Cerebellar cortex (tissue), 1 donor: ENCODE results near the gene PRG3.
"Not testable (repeated sequence)": the region's sequence is repeated elsewhere in the genome, so short reads cannot be mapped to it uniquely, and the experiment has no call there.

Experiments
- DNase-seq: peaks from one replicate; pipeline ENCODE4 v3.0.0-alpha.2; 2015; ENCODE audit warnings: low spot score

Gene PRG3

DNA sequence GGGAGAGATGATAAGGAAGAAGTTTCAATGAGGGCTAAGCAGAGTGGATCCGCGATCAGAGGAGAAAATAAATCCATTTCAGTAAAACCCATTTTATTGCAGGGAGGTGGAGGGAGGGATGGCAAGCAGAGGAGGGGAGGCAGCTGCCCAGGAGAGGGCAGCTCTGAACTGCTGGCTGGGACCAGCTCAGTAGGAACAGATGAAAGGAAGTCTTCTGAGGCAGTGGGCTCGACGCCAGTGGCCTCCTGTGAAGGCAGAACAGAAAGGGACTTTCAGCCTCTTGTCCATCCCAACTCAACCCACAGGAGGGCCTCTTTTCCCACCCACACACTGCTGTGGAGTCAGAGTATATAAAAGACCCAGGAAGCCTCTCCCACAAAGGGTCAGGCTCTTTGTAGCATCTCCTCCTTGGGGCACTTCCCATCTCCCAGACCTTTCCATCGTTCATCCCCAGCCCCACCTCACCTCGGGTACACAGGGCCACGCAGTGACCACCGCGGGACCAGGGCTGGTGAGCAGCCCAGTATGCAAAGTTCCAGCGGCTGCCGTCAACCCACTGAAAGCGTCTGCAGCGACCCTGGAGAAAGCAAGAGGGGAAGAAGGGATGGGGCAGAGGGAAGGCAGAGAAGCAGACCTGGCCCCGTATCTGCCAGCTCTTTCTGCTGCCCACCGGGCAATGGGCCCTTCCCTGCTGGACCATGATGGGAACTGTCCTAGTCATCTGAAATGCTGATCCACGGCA, 6.5 kb upstream of the PRG3 start:
- DNase-seq, result no peak

DNA sequence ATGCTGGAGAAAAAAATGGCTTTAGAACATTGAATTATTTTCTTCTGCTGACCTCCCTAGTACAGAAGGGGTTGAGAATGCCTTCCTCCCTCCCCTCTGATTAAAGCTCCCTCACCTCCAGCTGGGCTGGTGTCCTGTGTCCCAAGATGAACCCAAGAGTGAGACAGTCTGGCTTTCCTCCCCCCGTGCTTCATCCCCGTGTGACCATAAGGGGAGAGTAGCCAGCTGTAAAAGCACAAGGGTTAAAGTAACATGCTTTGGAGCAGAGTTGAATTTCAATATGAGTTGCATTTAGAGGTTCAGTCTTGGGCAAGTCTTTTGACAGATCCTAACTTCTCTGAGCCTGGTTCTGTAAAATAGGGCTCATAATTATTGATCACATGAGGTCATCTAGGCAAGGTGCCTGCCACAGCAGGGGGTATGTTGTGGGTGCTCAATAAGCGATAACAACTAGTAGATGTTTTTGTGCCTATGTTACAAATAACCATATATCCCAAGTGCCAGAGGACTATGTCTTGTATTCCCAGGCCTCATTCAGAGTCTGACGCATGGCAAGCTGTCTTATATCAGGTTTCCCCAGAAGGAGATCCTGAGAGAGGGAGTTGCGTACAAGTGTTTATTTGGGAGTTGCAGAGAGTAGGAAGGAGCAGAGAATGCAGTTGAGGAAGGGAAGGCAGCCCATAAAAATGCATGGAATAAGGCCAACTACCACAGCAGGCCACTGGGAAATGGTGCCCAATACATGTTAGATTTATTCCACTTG, 5.4 kb upstream of the PRG3 start:
- DNase-seq, result no peak

DNA sequence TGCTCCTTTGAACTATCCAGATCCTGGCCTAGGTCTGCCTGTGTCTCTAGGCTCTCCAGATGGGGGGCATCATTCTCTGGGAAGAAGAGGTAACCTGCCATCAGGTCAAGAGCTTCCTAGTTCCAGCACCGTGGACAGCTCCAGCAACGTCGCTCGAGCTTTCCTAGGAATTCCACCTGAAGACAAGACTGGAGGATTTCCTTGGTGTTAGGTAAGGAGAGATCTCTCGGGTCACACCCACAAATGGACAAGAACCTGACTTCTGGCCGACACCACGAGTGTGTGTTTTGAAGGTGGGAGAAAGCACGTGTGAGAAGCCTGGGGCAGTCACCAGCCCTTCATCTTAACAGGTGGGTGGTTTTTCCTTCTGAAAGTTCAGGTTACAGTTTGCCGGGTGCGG, 1.2 kb downstream of the PRG3 start:
- DNase-seq, result no peak

DNA sequence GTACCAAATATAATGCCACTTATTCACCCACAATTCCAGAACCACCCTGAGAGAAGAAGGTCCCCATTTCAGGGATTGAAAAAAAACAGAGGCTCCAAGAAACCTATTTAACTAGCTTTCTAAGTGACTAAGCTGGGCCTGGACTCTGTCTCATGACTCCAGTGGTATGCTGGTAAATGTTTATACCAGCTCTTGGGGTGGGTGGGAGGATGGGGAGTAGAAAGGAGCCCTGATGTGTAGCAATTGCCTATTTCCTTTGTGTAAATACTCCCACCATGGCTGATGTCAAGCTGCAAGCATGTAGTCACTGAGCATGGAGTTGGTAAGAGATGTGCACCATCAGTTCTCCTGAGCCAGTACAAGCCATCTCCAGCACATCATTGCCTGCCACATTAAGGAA, 2.8 kb downstream of the PRG3 start:
- no peak for DNase-seq

DNA sequence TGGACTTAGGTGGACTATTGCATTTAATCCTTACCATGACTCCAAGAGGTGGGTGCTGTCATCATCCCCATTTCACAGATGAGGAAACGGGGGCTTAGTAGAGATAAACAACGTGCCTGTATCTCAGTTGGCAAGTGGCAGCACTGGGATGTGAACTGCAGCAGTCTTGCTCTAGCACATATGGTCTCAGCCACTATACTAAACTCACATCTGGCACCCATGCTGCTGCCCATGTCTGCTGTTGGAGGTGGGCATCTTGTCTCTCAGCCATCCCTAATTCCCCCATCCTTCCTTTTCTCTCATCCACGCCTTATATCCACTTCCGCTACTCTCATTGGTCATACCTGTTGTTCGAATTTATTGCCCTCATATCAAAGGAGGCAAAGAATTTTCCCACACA, 3.8 kb downstream of the PRG3 start:
- no peak for DNase-seq

DNA sequence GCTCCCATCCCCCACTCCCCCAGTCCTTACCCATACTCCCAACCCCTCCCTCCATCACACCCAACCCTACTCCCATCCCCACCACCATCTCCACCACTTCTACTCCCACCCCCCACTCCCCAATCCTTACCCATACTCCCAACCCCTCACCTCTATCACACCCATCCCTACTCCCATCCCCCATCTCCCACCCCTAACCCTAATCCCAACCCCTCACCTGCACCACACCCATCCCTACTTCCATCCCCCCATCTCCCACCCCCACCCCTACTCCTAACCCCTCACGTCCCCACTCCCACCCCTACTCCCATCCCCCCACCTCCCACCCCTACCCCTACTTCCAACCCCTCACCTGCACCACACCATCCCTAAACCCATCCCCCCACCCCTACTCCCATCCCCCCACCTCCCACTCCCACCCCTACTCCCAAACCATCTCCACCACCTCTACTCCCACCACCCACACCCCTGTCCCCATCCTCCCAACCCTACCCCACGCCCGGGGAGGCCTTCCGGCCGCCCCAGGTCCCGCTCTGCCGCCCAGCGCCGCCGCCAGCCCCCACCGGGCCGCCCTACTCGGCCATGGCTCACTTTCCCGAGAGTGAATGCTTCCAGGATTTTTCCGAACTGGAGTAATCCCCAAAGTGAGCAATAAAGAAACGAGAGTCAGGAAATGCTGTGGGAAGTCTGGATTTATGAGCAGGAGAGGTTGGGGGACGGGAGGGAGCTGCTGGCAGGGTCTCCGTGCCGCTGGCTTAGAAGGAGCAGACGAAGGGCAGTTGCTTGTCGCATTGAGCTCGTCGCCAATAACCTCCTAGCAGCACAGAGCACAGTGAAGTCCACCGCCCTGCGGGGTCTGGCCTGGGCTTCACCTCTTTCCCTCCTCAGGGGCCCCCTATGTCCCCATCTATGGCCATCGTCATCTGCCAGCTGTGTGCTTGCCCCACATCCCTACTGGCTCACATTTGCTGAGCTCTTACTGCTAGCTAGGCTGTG, 4.6 kb downstream of the PRG3 start:
- DNase-seq, result no peak

DNA sequence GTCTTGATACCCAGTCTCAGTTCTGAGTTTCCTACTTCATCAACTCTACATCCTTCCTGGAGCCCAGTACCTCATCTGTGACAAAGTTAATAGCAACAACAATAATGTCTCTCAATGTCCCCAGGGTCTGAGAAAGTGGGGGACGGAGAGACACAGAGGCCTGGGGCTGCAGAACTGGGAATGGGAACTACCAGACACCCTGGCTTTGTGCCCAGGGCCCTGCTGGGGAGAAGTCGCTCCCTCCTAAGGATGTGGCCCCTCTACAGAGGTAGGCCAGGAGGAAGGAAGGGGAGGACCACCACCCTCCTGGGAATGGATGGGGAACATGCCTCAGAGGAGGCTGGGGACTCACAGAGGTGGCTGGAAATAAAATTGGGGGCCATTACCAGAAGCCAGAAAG, 5.5 kb downstream of the PRG3 start:
- DNase-seq, result no peak

DNA sequence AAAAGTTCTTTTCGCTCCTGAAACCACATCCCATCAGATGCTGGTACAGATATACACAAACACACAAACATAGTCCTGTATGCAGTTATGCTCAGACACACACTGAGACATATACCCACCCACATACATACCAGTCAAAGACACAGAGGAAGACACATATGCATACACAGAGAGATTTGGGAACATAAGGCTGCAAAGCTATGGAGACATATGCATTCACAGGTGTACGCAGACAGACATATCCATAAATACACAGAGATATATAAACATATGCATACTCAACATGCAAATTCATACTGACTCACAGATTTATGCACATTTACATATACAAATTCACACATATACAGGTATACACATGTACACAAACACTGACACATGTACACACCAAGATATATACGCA, 6.0 kb downstream of the PRG3 start:
- no peak for DNase-seq

DNA sequence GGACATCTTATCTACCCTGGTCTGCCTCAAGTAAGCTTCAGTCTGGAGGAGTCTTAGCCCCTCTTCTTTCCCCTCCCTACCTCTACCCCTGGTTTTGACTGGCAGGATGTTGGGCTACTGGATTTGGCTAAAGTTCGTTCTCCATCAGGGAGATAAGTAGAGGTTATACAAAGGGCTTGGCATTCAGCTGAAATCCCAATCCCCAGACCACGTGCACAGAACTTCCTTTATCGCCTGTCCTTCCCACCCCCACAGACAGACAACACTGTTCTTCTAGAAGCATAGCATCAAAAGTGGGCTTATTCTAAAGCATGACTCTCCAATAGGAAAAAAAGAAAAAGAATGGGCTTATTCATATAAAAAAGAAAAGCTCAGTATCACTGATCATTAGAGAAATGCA, 7.8 kb downstream of the PRG3 start:
- DNase-seq, result no peak

DNA sequence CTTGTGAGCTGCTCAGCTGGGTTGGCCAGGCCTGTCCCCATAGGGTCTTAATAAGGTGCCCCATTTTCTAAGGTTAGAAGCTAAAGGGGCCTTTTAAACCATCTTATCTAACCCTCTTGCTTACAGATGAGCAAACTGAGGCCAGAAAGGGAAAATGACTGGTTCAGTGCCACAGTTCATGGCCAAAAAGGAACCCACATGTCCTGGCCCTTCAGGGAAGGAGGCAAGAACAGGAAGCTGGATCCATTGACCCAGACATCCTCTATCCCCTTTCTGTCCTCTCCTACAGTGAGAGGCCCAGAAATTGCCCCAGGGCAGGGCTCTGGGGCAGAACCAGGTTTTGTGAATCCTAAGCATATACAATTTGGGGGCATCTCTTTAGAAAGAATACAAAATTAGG, 10.0 kb downstream of the PRG3 start:
- no peak for DNase-seq

DNA sequence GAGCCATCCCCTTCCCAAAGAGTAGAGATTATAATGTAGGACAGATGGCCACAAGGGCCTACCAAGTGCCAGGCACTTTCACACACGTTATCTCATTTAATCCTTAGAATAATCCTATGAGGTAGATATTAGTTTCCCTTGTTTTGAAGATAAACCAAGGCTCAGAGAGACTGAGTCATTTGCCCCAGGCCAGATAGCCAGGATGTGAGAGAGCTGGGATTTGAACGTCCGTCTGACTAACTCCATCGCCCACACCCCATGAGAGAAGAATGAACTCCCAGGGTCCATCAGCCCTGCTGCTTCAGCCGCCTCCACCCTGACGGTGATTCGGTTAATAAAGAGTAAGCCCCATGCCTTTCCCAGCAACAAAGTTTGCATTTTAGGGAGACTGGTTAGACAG, 10.7 kb downstream of the PRG3 start:
- no peak for DNase-seq

DNA sequence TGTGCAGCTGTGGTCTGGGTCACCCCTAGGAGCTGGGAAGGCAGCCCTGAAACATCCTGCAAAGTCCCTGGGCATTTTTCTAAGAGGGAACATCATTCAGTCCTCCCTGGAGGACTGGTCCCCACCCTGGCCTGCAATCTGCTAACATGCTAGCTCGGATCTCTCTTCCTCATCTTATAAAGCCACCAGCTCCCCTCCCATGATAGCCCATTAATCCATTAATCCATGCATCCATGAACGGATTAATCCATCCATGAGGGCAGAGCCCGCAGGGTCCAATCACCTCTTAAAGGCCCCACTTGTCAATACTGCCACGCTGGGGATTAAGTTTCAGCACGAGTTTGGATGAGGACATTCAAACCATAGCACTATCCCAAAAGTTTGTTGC, 12.1 kb downstream of the PRG3 start:
- DNase-seq, result no peak

DNA sequence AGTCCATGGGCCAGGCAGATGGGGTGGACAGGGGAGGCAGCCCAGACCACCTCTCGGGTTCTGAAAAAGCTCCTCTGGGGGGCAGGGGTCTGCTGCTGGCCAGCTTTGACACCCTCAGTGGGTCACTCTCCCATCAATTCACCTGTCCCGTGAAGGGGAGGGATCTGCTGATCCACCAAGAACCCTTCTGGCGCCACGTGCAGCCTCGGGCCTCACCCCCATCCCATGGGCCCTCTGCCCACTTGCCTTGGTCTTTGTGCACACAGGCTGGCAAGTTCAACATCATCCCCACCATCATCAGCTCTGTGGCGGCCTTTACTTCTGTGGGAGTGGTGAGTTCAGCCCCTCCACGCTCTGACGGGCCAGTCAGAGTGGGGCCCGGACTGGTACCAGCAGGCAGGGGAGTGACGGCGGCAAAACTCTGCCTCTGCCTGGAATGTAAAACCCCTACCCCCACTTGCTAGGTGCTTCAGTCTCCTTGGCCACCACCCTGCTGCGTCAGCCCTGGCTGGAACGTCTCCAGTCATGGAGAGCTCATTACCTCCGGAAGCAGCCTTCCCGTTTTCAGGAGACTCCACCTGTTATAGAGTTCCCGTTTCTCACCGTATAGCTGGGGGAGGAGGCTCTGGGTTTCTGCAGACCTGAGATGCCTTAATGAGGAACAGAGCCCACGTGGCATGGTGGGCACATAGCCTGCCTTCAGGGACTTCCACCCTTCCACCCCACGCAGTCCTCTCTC, 12.7 kb downstream of the PRG3 start:
- no peak for DNase-seq

DNA sequence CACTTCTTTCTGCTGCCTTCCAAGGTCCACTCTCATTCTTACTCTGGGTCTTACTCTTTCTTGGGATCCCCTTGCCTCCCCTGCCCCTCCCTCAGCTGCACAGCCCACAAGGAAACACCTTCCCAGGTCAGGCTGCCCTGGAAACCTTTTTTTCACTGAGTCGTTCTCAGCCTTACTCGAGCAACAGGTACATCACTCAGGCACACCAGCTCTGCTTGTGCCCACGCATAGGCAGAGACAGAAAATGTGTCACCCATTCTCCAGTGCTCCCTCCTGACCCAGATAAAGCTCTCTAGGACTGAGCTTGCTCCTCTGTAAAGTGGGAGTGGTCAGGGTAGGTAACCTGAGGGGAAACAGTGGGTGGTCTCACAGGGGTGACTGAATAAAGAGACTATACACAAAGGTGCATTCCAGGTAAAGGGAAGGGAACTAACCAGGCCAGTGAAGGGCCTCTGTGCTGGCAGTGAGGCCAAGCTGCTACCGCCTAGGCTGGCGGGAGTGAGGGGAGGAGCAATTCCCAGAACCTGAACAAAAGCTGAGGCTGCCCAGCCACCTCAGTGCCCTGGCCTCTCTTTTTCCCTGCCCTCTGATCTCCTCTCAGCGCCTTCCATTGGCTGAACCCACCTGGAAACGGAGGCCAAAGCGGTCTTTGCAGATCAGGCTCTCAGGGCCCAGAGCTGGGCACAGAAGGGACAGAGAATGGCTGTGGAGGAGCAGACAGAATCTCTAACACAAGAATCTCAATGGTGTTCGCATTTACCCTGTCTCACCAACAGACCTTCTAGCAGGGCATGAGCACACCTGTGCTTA, 15.9 kb downstream of the PRG3 start:
- no peak for DNase-seq

DNA sequence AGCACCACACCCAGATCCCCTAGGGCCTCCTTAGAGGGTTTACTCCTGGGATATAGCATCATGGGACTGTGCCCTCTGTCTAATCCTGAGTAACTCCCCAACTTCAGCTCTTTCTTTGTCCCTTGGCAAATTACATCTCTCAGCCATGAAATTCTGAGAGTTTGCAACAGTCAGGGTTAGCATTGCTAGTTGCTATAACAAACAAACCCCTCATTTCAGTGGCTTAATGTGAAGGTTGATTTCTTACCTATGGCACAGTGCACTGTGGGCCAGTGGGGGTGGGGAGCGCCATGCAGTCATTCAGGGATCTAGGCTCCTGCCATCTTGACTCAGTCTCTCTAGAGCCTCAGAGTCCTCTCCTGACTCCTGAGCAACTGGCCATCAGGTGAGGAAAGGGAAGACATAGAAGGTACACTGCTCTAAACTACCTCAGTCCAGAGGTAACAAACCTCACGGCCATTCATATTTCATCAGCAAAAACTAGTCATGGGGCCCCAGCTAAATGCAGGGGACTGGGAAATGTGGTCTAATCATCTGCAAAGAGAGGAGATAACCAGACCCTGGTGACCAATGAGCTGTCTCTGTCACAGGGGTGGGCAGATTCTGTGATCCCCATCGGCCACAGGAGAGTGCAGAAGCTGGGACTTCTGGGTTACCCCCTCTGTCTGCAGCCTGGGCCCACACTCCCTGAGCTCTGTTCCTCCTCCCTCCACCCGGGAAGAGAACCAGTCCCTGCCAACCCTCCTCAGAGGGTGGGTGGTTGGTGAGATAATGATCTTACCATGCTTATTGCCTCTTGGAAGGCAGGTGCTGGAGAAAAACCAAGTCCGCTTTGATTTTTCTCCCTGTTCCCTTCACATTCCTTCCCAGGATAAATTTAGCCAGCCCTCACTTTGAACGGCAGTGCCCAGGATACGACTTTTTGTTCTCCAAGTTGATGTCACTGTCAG, 17.5 kb downstream of the PRG3 start:
- no peak for DNase-seq

DNA sequence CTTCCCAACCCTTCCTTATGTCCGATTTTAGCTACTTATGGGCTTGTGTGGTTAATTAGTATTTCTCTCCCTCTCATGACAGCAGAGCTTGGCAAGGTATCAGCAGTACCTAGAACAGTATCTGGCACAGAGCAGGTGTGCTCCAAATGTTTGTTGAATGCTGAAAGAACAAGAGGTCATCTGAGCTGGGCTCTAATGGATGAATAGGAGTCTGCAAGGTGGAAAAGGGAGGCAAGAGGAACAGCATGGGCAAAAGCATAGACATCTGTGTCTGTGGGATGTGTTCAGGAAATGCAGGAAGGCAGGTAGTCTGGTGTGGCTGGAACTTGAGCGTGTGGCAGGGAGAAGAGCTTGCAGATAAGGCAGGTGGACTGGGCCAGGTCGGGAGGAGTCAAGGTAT, 19.0 kb downstream of the PRG3 start:
- no peak for DNase-seq

DNA sequence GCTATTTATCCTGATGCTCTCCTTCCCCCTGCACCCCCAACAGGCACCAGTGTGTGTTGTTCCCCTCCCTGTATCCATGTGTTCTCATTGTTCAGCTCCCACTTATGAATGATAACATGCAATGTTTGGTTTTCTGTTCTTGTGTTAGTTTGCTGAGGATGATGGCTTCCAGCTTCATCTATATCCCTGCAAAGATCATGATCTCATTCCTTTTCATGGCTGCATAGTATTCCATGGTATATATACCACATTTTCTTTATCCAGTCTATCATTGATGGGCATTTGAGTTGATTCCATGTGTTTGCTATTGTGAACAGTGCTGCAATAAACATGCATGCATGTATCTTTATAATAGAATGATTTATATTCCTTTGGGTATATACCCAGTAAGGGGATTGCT, 19.5 kb downstream of the PRG3 start:
- DNase-seq, result not testable (repeated sequence)

DNA sequence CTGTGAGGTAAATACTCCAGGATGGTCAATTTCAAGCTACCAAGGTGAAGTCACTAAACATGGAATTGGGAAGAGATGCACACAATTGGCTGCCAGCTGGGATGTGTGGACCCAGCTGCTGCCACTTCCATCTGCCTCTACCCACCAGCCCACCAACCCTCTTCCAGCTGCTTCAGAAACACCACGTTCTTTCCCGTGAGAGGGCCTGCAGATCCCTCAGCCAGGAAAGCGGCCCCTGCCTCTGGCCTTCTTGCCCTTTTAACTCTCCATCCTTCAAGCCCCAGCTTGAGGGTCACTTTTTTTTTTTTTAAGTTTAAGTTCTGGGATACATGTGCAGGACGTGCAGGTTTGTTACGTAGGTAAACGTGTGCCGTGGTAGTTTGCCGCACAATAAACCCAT, 20.0 kb downstream of the PRG3 start:
- no peak for DNase-seq

DNA sequence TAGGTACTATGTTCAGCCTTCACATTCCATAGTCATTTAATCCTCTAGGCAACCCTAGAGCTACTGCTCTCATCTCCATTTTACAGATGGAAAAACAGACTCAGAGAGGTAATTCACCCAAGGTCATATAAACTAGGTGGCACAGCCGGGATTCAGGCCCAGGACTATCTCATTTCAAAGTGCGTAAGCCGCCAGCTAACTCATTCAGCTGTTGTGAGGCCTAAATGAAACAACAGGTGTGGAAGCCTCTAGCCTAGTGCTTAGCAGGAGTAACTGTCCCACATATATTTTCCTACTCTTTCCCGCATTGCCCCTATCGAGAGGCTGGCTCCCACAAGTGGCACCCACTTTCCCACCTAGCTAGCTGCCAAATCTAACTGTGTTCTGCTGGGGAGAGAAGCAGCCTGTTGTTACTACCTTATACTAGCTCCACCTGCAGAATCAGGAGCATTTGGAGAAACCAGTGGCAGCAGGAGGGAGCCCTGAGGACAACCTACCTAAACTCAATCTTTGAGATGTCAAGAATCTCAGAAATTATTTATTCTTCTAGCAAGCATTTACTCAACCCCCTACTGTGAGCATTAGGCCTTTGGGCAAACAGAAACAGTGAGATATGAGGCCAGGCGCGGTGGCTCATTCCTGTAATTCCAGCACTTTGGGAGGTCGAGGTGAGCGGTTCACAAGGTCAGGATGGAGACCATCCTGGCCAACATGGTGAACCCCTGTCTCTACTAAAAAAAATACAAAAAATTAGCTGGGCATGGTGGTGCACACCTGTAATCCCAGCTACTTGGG, 20.9 kb downstream of the PRG3 start:
- no peak for DNase-seq
